ENCODE results near the gene ADRA2C.

DNA sequence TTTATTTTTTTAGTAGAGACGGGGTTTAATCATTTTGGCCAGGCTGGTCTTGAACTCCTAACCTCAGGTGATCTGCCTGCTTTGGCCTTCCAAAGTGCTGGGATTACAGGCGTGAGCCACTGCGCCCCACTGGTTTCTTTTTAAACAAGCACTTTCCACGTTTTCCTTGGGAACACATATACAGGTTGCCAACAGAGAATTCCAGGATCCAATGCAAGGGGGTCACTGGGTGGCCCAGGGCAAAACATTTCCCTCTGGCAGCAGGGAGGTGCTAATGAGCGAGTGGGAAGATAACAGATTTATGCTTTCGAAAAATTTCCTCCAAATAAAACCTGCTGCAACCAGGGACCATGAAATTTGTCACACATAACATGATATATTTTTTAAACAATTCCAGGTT lies 41.1 kb downstream of the ADRA2C start:
- TF ChIP-seq CTCF (IDR thresholded peaks at IDR 0.05) = no peak
- TF ChIP-seq POLR2A (IDR thresholded peaks at IDR 0.05) = no peak

Measured in lower leg skin (tissue), 3 donors.